SK-N-SH (cell line): ENCODE measurements around the gene HIPK4. TPM values are rescaled to one million over a fixed set of nuclear protein-coding genes. Genes with fewer than 3 reads are reported as not detected.

Source experiments
- CTCF ChIA-PET: fragments of 300-600, 350-600 bp; formaldehyde crosslinking; extraction: SDS; loops from one replicate; lab custom pipeline; 2021; lab: Yijun Ruan, JAX
- POLR2A ChIA-PET: fragments of 350-600 bp; sonication (Branson Sonifier 250); formaldehyde crosslinking; extraction: SDS; loops from one replicate; lab custom pipeline; 2020; ENCODE audit warnings: antibody characterized with exemption, inconsistent platforms; lab: Yijun Ruan, JAX
- DNase-seq: peaks from one replicate; pipeline ENCODE4 v3.0.0; 2012
- H2AFZ ChIP-seq: fragments of 200-600 bp; sonication (generic); 2 replicates; pipeline ENCODE4 v1.8.1; 2016; ENCODE audit warnings: antibody characterized with exemption, mild to moderate bottlenecking, low read depth
- H3F3A ChIP-seq: fragments of 200-600 bp; sonication (generic); replicated peaks from 2 replicates; pipeline ENCODE3; 2016; ENCODE audit warnings: antibody characterized with exemption, mild to moderate bottlenecking; ENCODE audit not compliant: insufficient read depth
- H3K27ac ChIP-seq, 2 experiments: fragments of 200-500 bp in 1 of 2; fragments of 200-600 bp in 1 of 2; sonication (Bioruptor generic) in 1 of 2; sonication (generic), shearing (Covaris generic) in 1 of 2; 2 replicates each; pipeline versions ENCODE4 v1.5.1 to v1.6.1; 2014 to 2016; ENCODE audit warnings: low read depth in 2 of 2, inconsistent platforms in 1 of 2, low read length in 1 of 2, mild to moderate bottlenecking in 1 of 2, mixed read lengths in 1 of 2
- H3K27me3 ChIP-seq: fragments of 200-600 bp; sonication (generic), shearing (Covaris generic); 2 replicates; pipeline ENCODE4 v1.6.1; 2016; ENCODE audit warnings: mixed run types; ENCODE audit not compliant: insufficient read depth
- H3K36me3 ChIP-seq, 2 experiments: fragments of 200-500 bp in 1 of 2; fragments of 200-600 bp in 1 of 2; sonication (Bioruptor generic) in 1 of 2; sonication (generic) in 1 of 2; replicated peaks in 1 of 2; 2 replicates each; pipeline versions ENCODE3 to v1.5.1; 2014 to 2016; ENCODE audit warnings: low read length in 1 of 2, mild to moderate bottlenecking in 1 of 2; ENCODE audit not compliant: insufficient read depth in 2 of 2, control insufficient read depth in 1 of 2
- H3K4me1 ChIP-seq, 2 experiments: fragments of 200-500 bp in 1 of 2; fragments of 200-600 bp in 1 of 2; sonication (Bioruptor generic) in 1 of 2; sonication (generic), shearing (Covaris generic) in 1 of 2; 2 replicates each; pipeline versions ENCODE4 v1.5.1 to v1.6.1; 2014 to 2016; ENCODE audit warnings: low read depth in 1 of 2, low read length in 1 of 2, mixed run types in 1 of 2; ENCODE audit not compliant: insufficient read depth in 2 of 2, control insufficient read depth in 1 of 2
- H3K4me2 ChIP-seq: fragments of 200-600 bp; sonication (generic), shearing (Covaris generic); 2 replicates; pipeline ENCODE4 v1.6.1; 2017; ENCODE audit warnings: mixed run types
- H3K4me3 ChIP-seq, 2 experiments: fragments of 200-500 bp in 1 of 2; fragments of 200-600 bp in 1 of 2; sonication (Bioruptor generic) in 1 of 2; sonication (generic), shearing (Covaris generic) in 1 of 2; 2 replicates each; pipeline versions ENCODE4 v1.5.1 to v1.8.1; 2014 to 2016; ENCODE audit warnings: low read depth in 2 of 2, inconsistent platforms in 1 of 2, low read length in 1 of 2, mild to moderate bottlenecking in 1 of 2, mixed read lengths in 1 of 2, moderate library complexity in 1 of 2
- H3K79me2 ChIP-seq: fragments of 200-600 bp; sonication (generic); 2 replicates; pipeline ENCODE4 v1.8.1; 2017; ENCODE audit warnings: mild to moderate bottlenecking; ENCODE audit not compliant: insufficient read depth
- H3K9ac ChIP-seq: fragments of 200-600 bp; sonication (generic); 2 replicates; pipeline ENCODE4 v1.6.1; 2017; ENCODE audit warnings: mixed run types
- H3K9me2 ChIP-seq: fragments of 200-600 bp; sonication (generic); 2 replicates; pipeline ENCODE4 v1.6.1; 2017; ENCODE audit warnings: mixed run types
- H3K9me3 ChIP-seq: fragments of 200-600 bp; sonication (generic); 2 replicates; pipeline ENCODE4 v1.6.1; 2017; ENCODE audit warnings: mixed run types, mild to moderate bottlenecking, moderate library complexity
- H4K20me1 ChIP-seq: fragments of 200-600 bp; sonication (generic); 2 replicates; pipeline ENCODE4 v1.6.1; 2017; ENCODE audit warnings: mild to moderate bottlenecking, mixed run types; ENCODE audit not compliant: insufficient read depth
- CHD2 ChIP-seq: fragments of 150-350 bp; IDR thresholded peaks from 2 replicates; pipeline ENCODE4 v1.6.1; 2018; ENCODE audit warnings: low read length; ENCODE audit not compliant: partially characterized antibody
- EP300 ChIP-seq, 2 experiments: IDR thresholded peaks; 2 replicates each; pipeline versions ENCODE4 v1.4.0 to v1.6.1; 2012; ENCODE audit warnings: borderline replicate concordance in 1 of 2, low read depth in 1 of 2, low read length in 1 of 2
- EZH2phosphoT487 ChIP-seq: fragments of 200-600 bp; sonication (generic); IDR thresholded peaks from 2 replicates; pipeline ENCODE4 v1.6.1; 2017; ENCODE audit warnings: low read depth, mixed run types, mild to moderate bottlenecking, antibody characterized with exemption, moderate library complexity, borderline replicate concordance
- FOSL2 ChIP-seq: IDR thresholded peaks from 2 replicates; pipeline ENCODE4 v1.4.0; 2012; ENCODE audit warnings: low read depth, mild to moderate bottlenecking, moderate library complexity, borderline replicate concordance
- FOXJ3 ChIP-seq: sonication (generic); formaldehyde crosslinking; IDR thresholded peaks from 2 replicates; pipeline ENCODE4 v1.5.1; 2020; ENCODE audit warnings: mild to moderate bottlenecking, missing genetic modification reagents
- FOXM1 ChIP-seq: IDR thresholded peaks from 2 replicates; pipeline ENCODE4 v1.4.0; 2012; ENCODE audit warnings: low read depth, mild to moderate bottlenecking
- GATA2 ChIP-seq: sonication (generic); formaldehyde crosslinking; IDR thresholded peaks from 2 replicates; pipeline ENCODE4 v1.5.0; 2020; ENCODE audit warnings: mild to moderate bottlenecking, missing genetic modification reagents
- MEF2A ChIP-seq: IDR thresholded peaks from 2 replicates; pipeline ENCODE4 v1.4.0; 2012; ENCODE audit warnings: low read depth, borderline replicate concordance
- MXI1 ChIP-seq: IDR thresholded peaks from 2 replicates; pipeline ENCODE4 v1.6.1; 2012; ENCODE audit warnings: mild to moderate bottlenecking, low read depth, low read length, improper control_type of control experiment
- NRF1 ChIP-seq: IDR thresholded peaks from 2 replicates; pipeline ENCODE4 v1.6.1; 2012; ENCODE audit warnings: low read depth, mild to moderate bottlenecking, low read length
- RAD21 ChIP-seq: IDR thresholded peaks from 2 replicates; pipeline ENCODE4 v1.6.1; 2012; ENCODE audit warnings: mild to moderate bottlenecking, low read length
- TAF1 ChIP-seq: IDR thresholded peaks from 2 replicates; pipeline ENCODE4 v1.6.1; 2012; ENCODE audit warnings: low read depth, mild to moderate bottlenecking, low read length, moderate library complexity, borderline replicate concordance
- TCF12 ChIP-seq: IDR thresholded peaks from 2 replicates; pipeline ENCODE4 v1.4.0; 2012
- TEAD4 ChIP-seq: IDR thresholded peaks from 2 replicates; pipeline ENCODE4 v1.4.0; 2012; ENCODE audit warnings: mild to moderate bottlenecking, borderline replicate concordance; ENCODE audit not compliant: insufficient read depth
- WGBS: methylation state at CpG from one replicate; pipeline ENCODE4 v1.1.6; 2017; ENCODE audit warnings: low lambda C conversion rate; 5-methylcytosine and 5-hydroxymethylcytosine counted together
- polyA plus RNA-seq, 3 experiments: library from polyadenylated mRNA; depleted of rRNA; stranded (reverse); fragments of >200 nt; gene quantifications; 2 replicates each; pipeline ENCODE4 v1.2.3, GENCODE V29; 2012
- TF ChIP-seq, protein P1 (sequence below): IDR thresholded peaks from 2 replicates; pipeline ENCODE4 v1.4.0; 2012; ENCODE audit warnings: low read depth, borderline replicate concordance
- TF ChIP-seq, protein P2 (sequence below): IDR thresholded peaks from 2 replicates; pipeline ENCODE4 v1.4.0; 2012; ENCODE audit warnings: low read depth, borderline replicate concordance
- TF ChIP-seq, protein P3 (sequence below): IDR thresholded peaks from 2 replicates; pipeline ENCODE4 v1.4.0; 2012; ENCODE audit warnings: low read depth
- TF ChIP-seq, protein P4 (sequence below): IDR thresholded peaks from 2 replicates; pipeline ENCODE4 v1.6.1; 2012; ENCODE audit warnings: mild to moderate bottlenecking, low read depth, low read length, moderate library complexity
- TF ChIP-seq, protein P5 (sequence below): IDR thresholded peaks from 2 replicates; pipeline ENCODE4; 2012
- TF ChIP-seq, protein P6 (sequence below): fragments of 150-350 bp; IDR thresholded peaks from 2 replicates; pipeline ENCODE4 v1.6.1; 2016; ENCODE audit warnings: mild to moderate bottlenecking, low read depth, low read length

Gene HIPK4
- polyA plus RNA-seq, 1 of the 3 experiments (the other 2 are of a cell fraction): 0.23 TPM

DNA sequence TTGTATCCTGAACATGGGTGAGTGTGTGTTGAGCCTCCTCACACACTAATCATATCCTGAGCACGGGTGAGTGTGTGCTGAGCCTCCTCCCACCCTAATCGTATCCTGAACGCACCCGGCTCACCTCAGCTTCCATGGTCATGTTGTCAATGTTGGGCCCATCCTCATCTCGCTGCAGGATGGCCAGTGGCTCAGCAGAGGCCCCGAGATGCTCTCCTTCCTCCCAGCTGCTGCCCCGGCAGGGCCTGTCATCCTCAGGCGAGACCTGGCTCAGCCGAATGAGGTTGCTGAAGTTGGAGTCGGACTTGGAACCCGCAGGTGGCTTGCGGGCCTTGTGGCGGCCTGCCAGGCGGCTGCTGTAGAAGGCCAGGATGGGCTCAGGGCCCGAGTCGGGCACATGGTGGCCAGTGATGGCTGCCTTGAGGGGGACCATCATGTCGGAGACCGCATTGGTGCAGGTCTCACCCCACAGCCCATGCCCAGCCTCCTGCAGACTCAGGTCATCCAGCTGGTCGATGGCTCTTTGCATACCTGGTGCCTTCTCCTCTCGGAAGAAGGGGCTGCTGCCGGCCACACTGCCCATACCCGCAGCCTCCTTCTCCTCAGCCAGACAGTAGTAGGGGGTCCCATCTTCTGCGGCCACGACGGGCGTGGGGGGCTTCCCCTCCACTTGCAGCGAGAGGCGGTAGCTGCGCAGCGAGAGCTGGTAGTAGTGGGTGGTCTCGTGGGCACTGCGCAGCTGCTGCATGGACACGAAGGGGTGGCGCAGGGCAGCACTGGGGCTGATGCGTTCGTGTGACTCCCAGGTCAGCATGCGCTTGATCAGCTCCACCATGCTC lies 9.6 kb downstream of the HIPK4 start:
- Histone ChIP-seq H4K20me1 (no peaks in the 10 kb centered on the region), H3K4me1 (no peaks in the 10 kb centered on the region), H3K9me3 (no peaks in the 10 kb centered on the region), H3K27ac (no peak overlapping the region), H3K4me3 (no peak overlapping the region), H3K27me3 (no peaks in the 10 kb centered on the region), H3K4me2 (no peak overlapping the region), H2AFZ (no peak overlapping the region), H3K79me2 (no peaks in the 10 kb centered on the region), H3F3A (no peaks in the 10 kb centered on the region), H3K9me2 (no peaks in the 10 kb centered on the region), H3K9ac (no peak overlapping the region), H3K36me3 (peaks cover 0 to 19% of the 10 kb centered on the region in 2 experiments)
- ChIA-PET POLR2A (interaction anchor here (0.7 kb wide), 2 partner anchors 9 kb away, joined by 3 to 4 read pairs; no protein-coding TSS in a partner anchor), CTCF (interaction anchor here (1.0 kb wide), 1 partner anchor 14 kb away, joined by 4 read pairs; no protein-coding TSS in a partner anchor)
- WGBS: 93% methylated on average over 32 of the region's 37 CpGs
- DNase-seq: peak; percentile 11
- TF ChIP-seq MEF2A (no peak), RAD21 (no peak), GATA2 (CRISPR knock-in tag) (no peak), TEAD4 (no peak), CHD2 (no peak), EP300 (IDR thresholded peaks at IDR 0.05; ENCODE audit: borderline replicate concordance in 1 of 2, low read depth in 1 of 2, low read length in 1 of 2) (no peak), EZH2phosphoT487 (no peak), FOXM1 (no peak), NRF1 (no peak), TCF12 (no peak), MXI1 (no peak), FOXJ3 (no peak), FOSL2 (no peak), TAF1 (no peak)
- TF ChIP-seq, protein P1, sequence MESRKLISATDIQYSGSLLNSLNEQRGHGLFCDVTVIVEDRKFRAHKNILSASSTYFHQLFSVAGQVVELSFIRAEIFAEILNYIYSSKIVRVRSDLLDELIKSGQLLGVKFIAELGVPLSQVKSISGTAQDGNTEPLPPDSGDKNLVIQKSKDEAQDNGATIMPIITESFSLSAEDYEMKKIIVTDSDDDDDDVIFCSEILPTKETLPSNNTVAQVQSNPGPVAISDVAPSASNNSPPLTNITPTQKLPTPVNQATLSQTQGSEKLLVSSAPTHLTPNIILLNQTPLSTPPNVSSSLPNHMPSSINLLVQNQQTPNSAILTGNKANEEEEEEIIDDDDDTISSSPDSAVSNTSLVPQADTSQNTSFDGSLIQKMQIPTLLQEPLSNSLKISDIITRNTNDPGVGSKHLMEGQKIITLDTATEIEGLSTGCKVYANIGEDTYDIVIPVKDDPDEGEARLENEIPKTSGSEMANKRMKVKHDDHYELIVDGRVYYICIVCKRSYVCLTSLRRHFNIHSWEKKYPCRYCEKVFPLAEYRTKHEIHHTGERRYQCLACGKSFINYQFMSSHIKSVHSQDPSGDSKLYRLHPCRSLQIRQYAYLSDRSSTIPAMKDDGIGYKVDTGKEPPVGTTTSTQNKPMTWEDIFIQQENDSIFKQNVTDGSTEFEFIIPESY: no peak
- TF ChIP-seq, protein P2, sequence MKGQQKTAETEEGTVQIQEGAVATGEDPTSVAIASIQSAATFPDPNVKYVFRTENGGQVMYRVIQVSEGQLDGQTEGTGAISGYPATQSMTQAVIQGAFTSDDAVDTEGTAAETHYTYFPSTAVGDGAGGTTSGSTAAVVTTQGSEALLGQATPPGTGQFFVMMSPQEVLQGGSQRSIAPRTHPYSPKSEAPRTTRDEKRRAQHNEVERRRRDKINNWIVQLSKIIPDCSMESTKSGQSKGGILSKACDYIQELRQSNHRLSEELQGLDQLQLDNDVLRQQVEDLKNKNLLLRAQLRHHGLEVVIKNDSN: no peak
- TF ChIP-seq, protein P3, sequence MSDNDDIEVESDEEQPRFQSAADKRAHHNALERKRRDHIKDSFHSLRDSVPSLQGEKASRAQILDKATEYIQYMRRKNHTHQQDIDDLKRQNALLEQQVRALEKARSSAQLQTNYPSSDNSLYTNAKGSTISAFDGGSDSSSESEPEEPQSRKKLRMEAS: no peak
- TF ChIP-seq, protein P4, sequence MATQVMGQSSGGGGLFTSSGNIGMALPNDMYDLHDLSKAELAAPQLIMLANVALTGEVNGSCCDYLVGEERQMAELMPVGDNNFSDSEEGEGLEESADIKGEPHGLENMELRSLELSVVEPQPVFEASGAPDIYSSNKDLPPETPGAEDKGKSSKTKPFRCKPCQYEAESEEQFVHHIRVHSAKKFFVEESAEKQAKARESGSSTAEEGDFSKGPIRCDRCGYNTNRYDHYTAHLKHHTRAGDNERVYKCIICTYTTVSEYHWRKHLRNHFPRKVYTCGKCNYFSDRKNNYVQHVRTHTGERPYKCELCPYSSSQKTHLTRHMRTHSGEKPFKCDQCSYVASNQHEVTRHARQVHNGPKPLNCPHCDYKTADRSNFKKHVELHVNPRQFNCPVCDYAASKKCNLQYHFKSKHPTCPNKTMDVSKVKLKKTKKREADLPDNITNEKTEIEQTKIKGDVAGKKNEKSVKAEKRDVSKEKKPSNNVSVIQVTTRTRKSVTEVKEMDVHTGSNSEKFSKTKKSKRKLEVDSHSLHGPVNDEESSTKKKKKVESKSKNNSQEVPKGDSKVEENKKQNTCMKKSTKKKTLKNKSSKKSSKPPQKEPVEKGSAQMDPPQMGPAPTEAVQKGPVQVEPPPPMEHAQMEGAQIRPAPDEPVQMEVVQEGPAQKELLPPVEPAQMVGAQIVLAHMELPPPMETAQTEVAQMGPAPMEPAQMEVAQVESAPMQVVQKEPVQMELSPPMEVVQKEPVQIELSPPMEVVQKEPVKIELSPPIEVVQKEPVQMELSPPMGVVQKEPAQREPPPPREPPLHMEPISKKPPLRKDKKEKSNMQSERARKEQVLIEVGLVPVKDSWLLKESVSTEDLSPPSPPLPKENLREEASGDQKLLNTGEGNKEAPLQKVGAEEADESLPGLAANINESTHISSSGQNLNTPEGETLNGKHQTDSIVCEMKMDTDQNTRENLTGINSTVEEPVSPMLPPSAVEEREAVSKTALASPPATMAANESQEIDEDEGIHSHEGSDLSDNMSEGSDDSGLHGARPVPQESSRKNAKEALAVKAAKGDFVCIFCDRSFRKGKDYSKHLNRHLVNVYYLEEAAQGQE: no peak
- TF ChIP-seq, protein P5, sequence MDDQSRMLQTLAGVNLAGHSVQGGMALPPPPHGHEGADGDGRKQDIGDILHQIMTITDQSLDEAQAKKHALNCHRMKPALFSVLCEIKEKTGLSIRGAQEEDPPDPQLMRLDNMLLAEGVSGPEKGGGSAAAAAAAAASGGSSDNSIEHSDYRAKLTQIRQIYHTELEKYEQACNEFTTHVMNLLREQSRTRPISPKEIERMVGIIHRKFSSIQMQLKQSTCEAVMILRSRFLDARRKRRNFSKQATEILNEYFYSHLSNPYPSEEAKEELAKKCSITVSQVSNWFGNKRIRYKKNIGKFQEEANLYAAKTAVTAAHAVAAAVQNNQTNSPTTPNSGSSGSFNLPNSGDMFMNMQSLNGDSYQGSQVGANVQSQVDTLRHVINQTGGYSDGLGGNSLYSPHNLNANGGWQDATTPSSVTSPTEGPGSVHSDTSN: no peak
- TF ChIP-seq, protein P6, sequence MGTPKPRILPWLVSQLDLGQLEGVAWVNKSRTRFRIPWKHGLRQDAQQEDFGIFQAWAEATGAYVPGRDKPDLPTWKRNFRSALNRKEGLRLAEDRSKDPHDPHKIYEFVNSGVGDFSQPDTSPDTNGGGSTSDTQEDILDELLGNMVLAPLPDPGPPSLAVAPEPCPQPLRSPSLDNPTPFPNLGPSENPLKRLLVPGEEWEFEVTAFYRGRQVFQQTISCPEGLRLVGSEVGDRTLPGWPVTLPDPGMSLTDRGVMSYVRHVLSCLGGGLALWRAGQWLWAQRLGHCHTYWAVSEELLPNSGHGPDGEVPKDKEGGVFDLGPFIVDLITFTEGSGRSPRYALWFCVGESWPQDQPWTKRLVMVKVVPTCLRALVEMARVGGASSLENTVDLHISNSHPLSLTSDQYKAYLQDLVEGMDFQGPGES: no peak
